ENCODE data around the gene RBM24.

- TF ChIP-seq PKNOX1 (IDR thresholded peaks at IDR 0.05) (no peak), FOXK2 (IDR thresholded peaks at IDR 0.05) (no peak), FOXA1 (IDR thresholded peaks at IDR 0.05) (no peak), CTBP1 (IDR thresholded peaks at IDR 0.05; ENCODE audit: borderline replicate concordance) (no peak)
These were observed 11.3 kb upstream of the RBM24 start for GRCh38 chr6:17269840-17270239.

All from HEK293T (cell line).